Breast epithelium (tissue), 3 donors: Measurements from ENCODE around the gene RASSF7.
"Not testable (repeated sequence)": the region's sequence is repeated elsewhere in the genome, so short reads cannot be mapped to it uniquely, and the experiment has no call there.

ENCODE experiments used
- POLR2A ChIP-seq: fragments of 450-650 bp; IDR thresholded peaks from one replicate; pipeline ENCODE4 v1.6.1; 2016; ENCODE audit warnings: antibody characterized with exemption, mild to moderate bottlenecking, moderate library complexity
- POLR2AphosphoS5 ChIP-seq, 3 donors: sonication (generic); formaldehyde crosslinking; IDR thresholded peaks; one replicate each; pipeline ENCODE4 v1.6.1; 2017; ENCODE audit warnings: antibody characterized with exemption in 3 of 3
- TF ChIP-seq, protein P1 (sequence below), 3 donors: fragments of 450-650 bp; IDR thresholded peaks; one replicate each; pipeline ENCODE4 v1.5.1; 2016 to 2017; ENCODE audit warnings: antibody characterized with exemption in 3 of 3, mild to moderate bottlenecking in 3 of 3, moderate library complexity in 3 of 3

DNA sequence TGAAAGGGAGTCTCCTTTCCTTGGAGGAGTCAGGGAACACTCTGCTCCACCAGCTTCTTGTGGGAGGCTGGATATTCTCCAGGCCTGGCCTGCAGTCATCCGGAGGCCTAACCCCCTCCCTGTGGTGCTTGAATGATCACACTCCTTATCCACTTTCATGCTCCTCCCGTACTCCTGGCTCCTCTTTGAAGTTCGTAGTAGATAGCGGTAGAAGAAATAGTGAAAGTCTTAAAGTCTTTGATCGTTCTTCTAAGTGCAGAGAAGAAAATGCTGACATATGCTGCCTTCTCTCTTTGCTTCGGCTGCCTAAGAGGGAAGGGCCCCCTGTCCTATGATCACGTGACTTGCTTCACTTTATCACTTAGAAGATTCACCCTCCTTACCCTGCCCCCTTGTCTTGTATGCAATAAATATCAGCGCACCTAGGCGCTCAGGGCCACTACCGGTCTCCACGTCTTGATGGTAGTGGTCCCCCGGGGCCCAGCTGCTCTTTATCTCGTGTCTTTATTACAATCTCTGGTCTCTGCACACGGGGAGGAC lies 13.3 kb downstream of the RASSF7 start:
- TF ChIP-seq, protein P1, sequence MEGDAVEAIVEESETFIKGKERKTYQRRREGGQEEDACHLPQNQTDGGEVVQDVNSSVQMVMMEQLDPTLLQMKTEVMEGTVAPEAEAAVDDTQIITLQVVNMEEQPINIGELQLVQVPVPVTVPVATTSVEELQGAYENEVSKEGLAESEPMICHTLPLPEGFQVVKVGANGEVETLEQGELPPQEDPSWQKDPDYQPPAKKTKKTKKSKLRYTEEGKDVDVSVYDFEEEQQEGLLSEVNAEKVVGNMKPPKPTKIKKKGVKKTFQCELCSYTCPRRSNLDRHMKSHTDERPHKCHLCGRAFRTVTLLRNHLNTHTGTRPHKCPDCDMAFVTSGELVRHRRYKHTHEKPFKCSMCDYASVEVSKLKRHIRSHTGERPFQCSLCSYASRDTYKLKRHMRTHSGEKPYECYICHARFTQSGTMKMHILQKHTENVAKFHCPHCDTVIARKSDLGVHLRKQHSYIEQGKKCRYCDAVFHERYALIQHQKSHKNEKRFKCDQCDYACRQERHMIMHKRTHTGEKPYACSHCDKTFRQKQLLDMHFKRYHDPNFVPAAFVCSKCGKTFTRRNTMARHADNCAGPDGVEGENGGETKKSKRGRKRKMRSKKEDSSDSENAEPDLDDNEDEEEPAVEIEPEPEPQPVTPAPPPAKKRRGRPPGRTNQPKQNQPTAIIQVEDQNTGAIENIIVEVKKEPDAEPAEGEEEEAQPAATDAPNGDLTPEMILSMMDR (IDR thresholded peaks at IDR 0.05): not testable (repeated sequence)
- not testable (repeated sequence) for TF ChIP-seq POLR2A; POLR2AphosphoS5 (IDR thresholded peaks at IDR 0.05)
